GM10248 (cell line): ENCODE measurements around the gene URAD.

Experiments
- CTCF ChIA-PET: fragments of 300-600 bp; sonication (Branson Sonifier 250); formaldehyde crosslinking; extraction: SDS; loops from one replicate; lab custom pipeline; 2021; ENCODE audit warnings: antibody characterized with exemption; lab: Yijun Ruan, JAX
- POLR2A ChIA-PET: fragments of 350-650 bp; sonication (Branson Sonifier 250); formaldehyde crosslinking; extraction: SDS; loops from one replicate; lab custom pipeline; 2020; ENCODE audit warnings: antibody characterized with exemption; lab: Yijun Ruan, JAX
- DNase-seq: peaks from one replicate; pipeline ENCODE4 v3.0.0; 2012; ENCODE audit errors: extremely low spot score
- TF ChIP-seq, protein P1 (sequence below): IDR thresholded peaks from 2 replicates; pipeline ENCODE4 v1.5.1; 2012; ENCODE audit warnings: mild to moderate bottlenecking, low read depth; ENCODE audit errors: extremely low read depth, missing control alignments, control extremely low read depth

The URAD gene

DNA sequence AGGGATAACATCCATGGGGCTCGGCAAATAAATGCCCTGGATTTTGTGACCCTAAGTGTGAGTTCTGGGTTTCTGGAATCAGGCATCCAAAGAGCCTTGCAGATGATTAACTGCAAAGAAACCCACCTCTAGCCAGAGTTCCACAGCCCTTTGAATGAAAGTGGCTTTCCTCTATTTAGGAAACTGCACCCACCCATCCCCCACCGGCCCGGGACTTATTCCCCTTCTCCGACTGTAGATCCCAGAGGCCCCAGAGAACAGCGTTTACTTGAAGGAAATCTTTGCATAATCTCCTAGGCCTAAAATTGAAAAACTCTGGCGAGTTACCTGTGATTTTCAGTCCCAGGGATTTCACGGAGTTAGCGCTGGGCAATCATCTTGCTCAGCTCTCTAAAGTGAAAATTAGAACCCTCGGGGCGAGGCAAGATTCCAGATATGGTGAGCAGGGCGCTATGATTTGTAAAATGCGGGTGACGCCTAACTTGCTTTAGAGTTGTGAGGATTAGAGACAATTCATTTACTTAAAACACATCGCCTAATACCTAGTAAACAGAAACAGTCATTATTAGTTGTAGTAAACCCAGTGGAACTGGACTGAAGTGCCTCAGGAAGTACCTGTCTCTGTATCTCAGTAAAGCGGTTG lies 9.4 kb downstream of the URAD start:
- TF ChIP-seq, protein P1, sequence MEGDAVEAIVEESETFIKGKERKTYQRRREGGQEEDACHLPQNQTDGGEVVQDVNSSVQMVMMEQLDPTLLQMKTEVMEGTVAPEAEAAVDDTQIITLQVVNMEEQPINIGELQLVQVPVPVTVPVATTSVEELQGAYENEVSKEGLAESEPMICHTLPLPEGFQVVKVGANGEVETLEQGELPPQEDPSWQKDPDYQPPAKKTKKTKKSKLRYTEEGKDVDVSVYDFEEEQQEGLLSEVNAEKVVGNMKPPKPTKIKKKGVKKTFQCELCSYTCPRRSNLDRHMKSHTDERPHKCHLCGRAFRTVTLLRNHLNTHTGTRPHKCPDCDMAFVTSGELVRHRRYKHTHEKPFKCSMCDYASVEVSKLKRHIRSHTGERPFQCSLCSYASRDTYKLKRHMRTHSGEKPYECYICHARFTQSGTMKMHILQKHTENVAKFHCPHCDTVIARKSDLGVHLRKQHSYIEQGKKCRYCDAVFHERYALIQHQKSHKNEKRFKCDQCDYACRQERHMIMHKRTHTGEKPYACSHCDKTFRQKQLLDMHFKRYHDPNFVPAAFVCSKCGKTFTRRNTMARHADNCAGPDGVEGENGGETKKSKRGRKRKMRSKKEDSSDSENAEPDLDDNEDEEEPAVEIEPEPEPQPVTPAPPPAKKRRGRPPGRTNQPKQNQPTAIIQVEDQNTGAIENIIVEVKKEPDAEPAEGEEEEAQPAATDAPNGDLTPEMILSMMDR: no peak
- ChIA-PET POLR2A (no interaction called here), CTCF (interaction anchor here (1.8 to 16.1 kb wide), 3 partner anchors 26 to 617 kb away, joined by 5 to 404 read pairs (median 50); no protein-coding TSS in a partner anchor)
- no peak for DNase-seq

DNA sequence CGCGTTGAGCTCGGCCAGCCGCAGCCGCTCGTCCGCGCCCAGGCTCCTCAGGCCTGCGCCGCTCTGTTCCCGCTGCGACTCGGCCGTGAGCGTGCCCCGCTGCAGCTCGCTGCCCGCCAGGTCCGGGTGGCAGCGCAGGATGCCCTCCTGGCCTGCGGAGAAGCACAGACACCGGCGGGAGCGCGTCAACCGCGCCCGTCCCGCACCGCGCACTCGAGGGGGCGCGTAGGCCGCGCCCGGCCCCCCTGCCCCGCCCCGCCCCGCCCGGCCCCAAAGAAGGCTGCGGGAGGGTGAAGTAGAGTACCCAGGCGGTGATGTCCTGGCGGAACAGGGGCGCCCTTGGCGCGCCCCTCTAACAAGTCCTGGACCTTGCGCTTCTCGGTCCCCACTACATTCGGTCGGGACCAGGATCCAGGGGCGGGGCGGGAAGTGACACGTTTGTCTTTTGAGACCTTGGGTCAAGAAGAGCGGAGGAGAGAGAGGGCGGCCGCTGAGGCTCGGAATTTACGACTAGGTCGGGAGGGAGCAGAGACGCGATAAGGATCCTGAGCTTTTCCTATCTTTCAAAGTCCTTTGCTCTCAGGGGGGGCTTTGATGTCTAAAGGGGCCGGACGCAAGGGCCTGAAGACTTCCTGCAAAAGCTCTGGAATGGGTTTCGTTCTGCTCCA lies 10.1 kb downstream of the URAD start:
- TF ChIP-seq, protein P1: no peak
- ChIA-PET POLR2A (no interaction called here), CTCF (interaction anchor here (1.1 to 16.1 kb wide), 6 partner anchors 18 to 617 kb away, joined by 3 to 404 read pairs (median 4); no protein-coding TSS in a partner anchor)
- DNase-seq: no peak

DNA sequence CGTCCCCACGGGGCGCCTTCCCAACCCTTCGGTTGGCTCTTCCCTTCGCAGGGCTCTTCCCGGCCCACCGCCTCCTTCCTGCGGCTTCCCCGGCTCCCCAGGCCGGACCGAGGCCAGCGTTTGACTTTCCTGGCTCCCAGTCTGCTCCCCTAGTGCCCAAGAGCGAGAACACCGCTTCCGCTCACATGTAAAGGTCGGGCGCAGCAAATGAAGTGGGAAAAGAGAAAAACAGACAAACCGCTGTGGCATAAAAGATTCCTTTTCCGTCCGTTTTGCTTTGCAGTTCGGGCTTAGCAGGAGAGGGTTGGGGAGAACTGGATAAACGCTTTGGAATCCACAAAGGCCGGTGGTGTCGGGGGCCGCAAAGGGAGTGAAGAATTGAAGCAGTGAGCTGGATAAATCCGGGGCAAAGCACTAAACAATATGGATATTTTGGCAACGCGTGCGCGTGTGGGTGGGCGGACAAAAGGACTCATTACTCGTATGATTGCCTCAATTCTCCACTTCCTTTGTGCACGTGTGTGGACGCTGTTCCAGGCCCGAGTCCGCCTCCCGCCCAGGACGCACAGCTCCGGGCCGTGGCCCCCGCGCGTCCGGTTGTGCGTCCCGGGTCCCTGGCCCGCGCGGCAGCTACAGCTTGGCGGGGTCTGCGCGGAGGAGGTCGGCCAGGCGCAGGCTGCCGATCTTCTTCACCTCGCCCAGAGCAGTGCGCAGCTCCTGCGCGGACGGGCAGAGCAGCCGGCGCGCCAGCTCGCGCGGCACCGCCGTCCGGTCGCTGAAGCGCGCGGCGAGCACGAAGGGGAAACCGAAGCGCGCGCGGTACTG lies 10.8 kb downstream of the URAD start:
- ChIA-PET CTCF (interaction anchor here (1.1 to 16.1 kb wide), 6 partner anchors 17 to 616 kb away, joined by 3 to 404 read pairs (median 4); no protein-coding TSS in a partner anchor), POLR2A (no interaction called here)
- DNase-seq: no peak
- TF ChIP-seq, protein P1: no peak

DNA sequence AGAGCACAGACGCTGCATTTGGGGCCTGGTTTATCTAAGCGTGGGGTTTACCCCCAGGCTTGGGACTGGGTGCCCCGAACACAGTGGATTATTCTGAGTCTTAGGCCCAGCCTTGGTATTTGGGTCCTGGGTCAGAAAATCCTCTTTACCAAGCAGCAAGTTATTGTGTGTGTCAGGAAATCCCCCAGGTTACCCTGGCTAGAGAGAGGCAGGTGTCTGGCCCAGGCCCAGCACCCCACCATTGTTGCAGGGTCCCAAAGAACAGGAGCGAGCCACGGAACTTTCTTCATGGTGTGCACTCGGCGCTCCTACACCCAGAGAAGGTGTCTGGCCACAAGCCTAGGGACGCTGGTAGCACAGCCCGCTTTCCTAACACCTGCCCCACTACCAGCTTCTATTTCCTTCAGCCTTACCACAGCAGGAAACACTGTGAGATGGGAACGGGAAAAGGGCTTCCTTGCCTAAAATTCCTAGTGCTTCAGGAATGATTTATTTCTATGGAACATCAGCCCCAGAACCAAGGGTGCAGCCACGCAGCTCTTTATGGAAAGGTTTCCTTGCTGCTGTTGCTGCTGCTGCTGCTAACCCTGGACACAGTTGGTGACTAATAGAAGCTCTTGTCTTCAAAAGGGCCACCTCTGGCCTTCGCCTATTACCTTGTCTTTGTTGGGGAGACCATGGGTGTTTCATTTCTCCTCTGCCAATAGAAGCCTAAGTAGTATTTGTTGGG lies 12.0 kb downstream of the URAD start:
- DNase-seq: no peak
- ChIA-PET POLR2A (no interaction called here), CTCF (interaction anchor here (1.0 to 16.1 kb wide), 8 partner anchors 8 to 614 kb away, joined by 3 to 404 read pairs (median 6); no protein-coding TSS in a partner anchor)
- TF ChIP-seq, protein P1: no peak

DNA sequence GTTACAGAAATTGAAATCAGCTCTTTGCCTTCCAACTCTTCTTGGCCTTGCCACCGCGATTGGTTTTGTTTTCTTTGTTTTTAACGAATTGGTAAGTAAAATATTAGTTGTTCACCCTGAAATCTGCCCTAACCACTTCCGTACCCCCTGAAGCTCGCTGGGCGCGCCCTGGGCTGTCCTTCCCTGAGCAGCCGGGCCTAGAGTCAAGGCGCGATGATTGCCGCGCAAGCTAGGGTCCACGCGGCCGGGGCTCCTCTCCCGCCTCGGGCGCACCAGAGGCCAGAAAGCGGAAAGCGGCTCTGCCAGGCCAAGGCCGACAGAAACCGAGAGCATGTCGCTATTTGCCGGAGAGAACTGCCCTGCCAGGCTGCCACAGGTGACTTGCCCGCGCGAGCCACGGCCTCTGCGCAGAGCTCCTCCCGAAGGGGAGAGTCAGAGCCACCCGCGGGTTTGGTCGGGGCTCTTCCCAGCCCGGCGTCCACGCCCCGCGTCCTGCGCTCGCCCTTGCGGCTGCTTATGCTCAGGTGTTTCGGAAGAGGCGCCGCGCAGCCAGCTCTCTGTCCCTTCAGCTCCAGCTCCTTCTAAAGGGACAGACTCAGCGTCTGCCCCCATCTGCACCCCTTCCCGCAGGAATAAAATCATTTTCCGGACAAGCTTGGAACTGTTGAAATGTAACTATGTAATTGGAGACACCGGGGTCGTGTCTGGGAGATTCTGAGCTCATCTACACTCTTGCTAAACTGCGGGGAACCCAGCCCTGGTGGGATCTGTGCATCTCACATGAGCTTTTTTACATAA lies 12.7 kb downstream of the URAD start:
- TF ChIP-seq, protein P1: no peak
- CTCF ChIA-PET: interaction anchor here (0.9 to 16.1 kb wide), 8 partner anchors 8 to 617 kb away, joined by 3 to 404 read pairs (median 6); no protein-coding TSS in a partner anchor
- no peak for DNase-seq
- POLR2A ChIA-PET: no interaction called here
